A673 (cell line): ENCODE data around the gene LGALS16. TPM values are rescaled to one million over a fixed set of nuclear protein-coding genes. Genes with fewer than 3 reads are reported as not detected.

Source experiments
- BruUV-seq: library from RNA; stranded (reverse); fragments of 400-500 nt; replicated peaks from 2 replicates; lab custom pipeline; 2021; lab: Mats Ljungman, UMichigan
- CTCF ChIA-PET: fragments of 300-600 bp; sonication (Branson Sonifier 250); formaldehyde crosslinking; loops from one replicate; lab custom pipeline; 2022; ENCODE audit warnings: antibody characterized with exemption; lab: Charles Lee
- POLR2A ChIA-PET: fragments of 300-600 bp; sonication (Branson Sonifier 250); formaldehyde crosslinking; loops from one replicate; lab custom pipeline; 2022; ENCODE audit warnings: antibody characterized with exemption; ENCODE audit not compliant: low non-redundant PET; lab: Charles Lee
- DNase-seq: peaks from one replicate; pipeline ENCODE4 v3.0.0-alpha.2; 2015; ENCODE audit warnings: low spot score
- H3K27ac ChIP-seq: fragments of 200-600 bp; sonication (generic); 2 replicates; pipeline ENCODE4 v1.5.1; 2016; ENCODE audit warnings: mixed run types, low read depth, mild to moderate bottlenecking, mixed read lengths, antibody characterized with exemption, low read length; ENCODE audit not compliant: poor library complexity, severe bottlenecking
- H3K27me3 ChIP-seq: fragments of 200-600 bp; sonication (generic); replicated peaks from 2 replicates; pipeline ENCODE4 v1.6.1; 2017; ENCODE audit warnings: mixed run types, low read depth, mild to moderate bottlenecking, mixed read lengths, antibody characterized with exemption, low read length; ENCODE audit not compliant: insufficient read depth, poor library complexity
- H3K36me3 ChIP-seq: fragments of 200-600 bp; sonication (generic); 2 replicates; pipeline ENCODE4 v1.6.1; 2016; ENCODE audit warnings: mixed run types, mild to moderate bottlenecking, mixed read lengths, antibody characterized with exemption, low read length; ENCODE audit not compliant: insufficient read depth, poor library complexity, severe bottlenecking
- H3K4me1 ChIP-seq: fragments of 200-600 bp; sonication (generic); 2 replicates; pipeline ENCODE4 v1.6.1; 2017; ENCODE audit warnings: mixed run types, mild to moderate bottlenecking, mixed read lengths, antibody characterized with exemption, low read length; ENCODE audit not compliant: insufficient read depth, poor library complexity, severe bottlenecking
- H3K4me3 ChIP-seq: fragments of 200-600 bp; sonication (generic); 2 replicates; pipeline ENCODE4 v1.5.1; 2016; ENCODE audit warnings: low read depth, mixed run types, mild to moderate bottlenecking, mixed read lengths, low read length; ENCODE audit not compliant: poor library complexity, severe bottlenecking
- H3K9me3 ChIP-seq: fragments of 200-600 bp; sonication (generic); 2 replicates; pipeline ENCODE4 v1.6.1; 2016; ENCODE audit warnings: mixed run types, low read depth, mild to moderate bottlenecking, mixed read lengths, antibody characterized with exemption, low read length; ENCODE audit not compliant: poor library complexity, severe bottlenecking
- CTCF ChIP-seq: fragments of 300-800, 200-600 bp; sonication (generic); conservative IDR thresholded peaks from 2 replicates; pipeline ENCODE4 v1.5.1; 2017; ENCODE audit warnings: low read depth, mild to moderate bottlenecking, antibody characterized with exemption, low read length, moderate library complexity, mixed read lengths
- EZH2 ChIP-seq: fragments of 200-600 bp; sonication (generic); IDR thresholded peaks from 2 replicates; pipeline ENCODE4 v1.6.1; 2017; ENCODE audit warnings: borderline replicate concordance, low read depth, mild to moderate bottlenecking, mixed read lengths, antibody characterized with exemption, low read length; ENCODE audit not compliant: poor library complexity, severe bottlenecking
- intact Hi-C: fragments of 100-400 bp; cut with micrococcal nuclease; formaldehyde crosslinking; loops from one replicate; pipeline ENCODE4 v1.10.0; 2022; ENCODE audit not compliant: unreplicated experiment
- total RNA-seq: library from RNA; stranded (reverse); gene quantifications from 2 replicates; pipeline ENCODE4 v1.2.3, GENCODE V29; 2021

The LGALS16 gene
- total RNA-seq, 1 experiment from 2014 or later, result not detected

- H3K27me3 ChIP-seq, result peaks cover 27% of the 10 kb centered on the region
- no peak for DNase-seq
- intact Hi-C loops, result no loop called here
- no peak overlapping the region for H3K27ac ChIP-seq
- ChIA-PET POLR2A (no interaction called here), CTCF (no interaction called here)
- H3K4me1 ChIP-seq, result no peaks in the 10 kb centered on the region
- H3K4me3 ChIP-seq, result no peak overlapping the region
- H3K36me3 ChIP-seq, result no peaks in the 10 kb centered on the region
- TF ChIP-seq CTCF (no peak), EZH2 (no peak)
- no TSS peak for BruUV-seq
- H3K9me3 ChIP-seq, result no peaks in the 10 kb centered on the region
Measured at GRCh38 chr19:39631178-39631577, 24.5 kb upstream of the LGALS16 start.

GRCh38 chr19:39631626-39632025 lies 24.1 kb upstream of the LGALS16 start:
- H3K27me3 ChIP-seq, result peaks cover 27% of the 10 kb centered on the region
- no peak for DNase-seq
- CTCF ChIA-PET, result no interaction called here
- H3K4me1 ChIP-seq, result no peaks in the 10 kb centered on the region
- no TSS peak for BruUV-seq
- TF ChIP-seq CTCF (no peak), EZH2 (no peak)
- H3K36me3 ChIP-seq, result no peaks in the 10 kb centered on the region
- intact Hi-C loops, result no loop called here
- no peak overlapping the region for H3K27ac ChIP-seq
- no peak overlapping the region for H3K4me3 ChIP-seq
- POLR2A ChIA-PET, result no interaction called here
- no peaks in the 10 kb centered on the region for H3K9me3 ChIP-seq

- Histone ChIP-seq H3K9me3 (no peaks in the 10 kb centered on the region), H3K36me3 (no peaks in the 10 kb centered on the region), H3K27ac (no peak overlapping the region), H3K4me3 (no peak overlapping the region), H3K4me1 (no peaks in the 10 kb centered on the region), H3K27me3 (peaks cover 20% of the 10 kb centered on the region)
- intact Hi-C loops, result no loop called here
- no peak for DNase-seq
- CTCF ChIA-PET, result no interaction called here
- no peak for TF ChIP-seq CTCF
- no peak for TF ChIP-seq EZH2
- BruUV-seq, result no TSS peak
- POLR2A ChIA-PET, result no interaction called here
Measured at GRCh38 chr19:39637891-39638290, 17.8 kb upstream of the LGALS16 start.
